ENCODE results near the gene TMEM45B. TPM values are rescaled to one million over a fixed set of nuclear protein-coding genes. Genes with fewer than 3 reads are reported as not detected.
"Not testable (repeated sequence)": the region's sequence is repeated elsewhere in the genome, so short reads cannot be mapped to it uniquely, and the experiment has no call there.

Gene TMEM45B
- total RNA-seq, 2 experiments from 2014 or later: 4.9 to 5.8 TPM

DNA sequence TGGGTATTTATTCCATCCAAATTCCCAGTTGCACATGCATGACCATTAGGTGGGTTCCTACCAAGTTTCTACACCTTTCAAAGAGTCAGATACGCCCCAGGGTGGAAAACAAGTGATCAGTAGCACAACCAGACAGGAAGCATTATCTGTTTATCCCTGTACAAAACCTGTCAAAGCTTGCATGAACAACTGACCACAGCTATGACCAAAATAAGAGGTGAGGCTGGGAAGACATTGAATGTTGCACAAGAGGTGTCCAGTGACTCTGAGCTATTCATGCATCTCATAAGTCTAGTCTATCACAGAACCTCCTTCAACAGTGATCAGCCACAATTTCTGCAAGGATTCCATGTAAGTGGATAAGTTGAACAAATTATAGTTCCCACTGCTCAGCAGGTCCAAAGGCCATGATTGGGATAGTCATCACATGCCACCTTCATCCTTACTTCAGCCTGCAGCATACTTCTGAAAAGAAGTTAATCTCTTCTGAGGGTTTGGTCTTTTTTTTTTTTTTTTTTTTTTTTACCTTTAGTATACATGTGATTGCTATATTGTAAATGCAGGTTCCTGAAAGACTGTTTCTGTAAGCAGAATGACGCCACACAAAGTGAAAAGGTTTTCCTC lies 28.0 kb upstream of the TMEM45B start:
- H3K27me3 Mint-ChIP-seq: no peaks in the 10 kb centered on the region
- H3K27ac Mint-ChIP-seq: no peak overlapping the region
- no peaks in the 10 kb centered on the region for H3K36me3 Mint-ChIP-seq
- ChIA-PET CTCF (interaction anchor here (1.3 kb wide), 1 partner anchor 12 kb away, joined by 3 read pairs; no protein-coding TSS in a partner anchor), POLR2A (no interaction called here)
- H3K9me3 Mint-ChIP-seq: no peaks in the 10 kb centered on the region
- H3K4me1 Mint-ChIP-seq (ENCODE audit: low read depth): peaks cover 23% of the 10 kb centered on the region
- no peak for DNase-seq
- no peak overlapping the region for H3K4me3 Mint-ChIP-seq
- intact Hi-C loops (cut with micrococcal nuclease): loop anchor here (5.0 kb wide), 1 partner anchor 70 kb away; no protein-coding TSS in a partner anchor

GRCh38 chr11:129788278-129788677 lies 27.4 kb upstream of the TMEM45B start:
- DNase-seq: no peak
- Mint-ChIP-seq H3K9me3 (no peaks in the 10 kb centered on the region), H3K4me1 (ENCODE audit: low read depth) (peaks cover 23% of the 10 kb centered on the region), H3K27ac (no peak overlapping the region), H3K4me3 (no peak overlapping the region), H3K36me3 (no peaks in the 10 kb centered on the region), H3K27me3 (no peaks in the 10 kb centered on the region)
- intact Hi-C loops (cut with micrococcal nuclease): loop anchor here (5.0 kb wide), 1 partner anchor 69 kb away; no protein-coding TSS in a partner anchor
- ChIA-PET POLR2A (no interaction called here), CTCF (interaction anchor here (1.3 kb wide), 1 partner anchor 12 kb away, joined by 3 read pairs; no protein-coding TSS in a partner anchor)

DNA sequence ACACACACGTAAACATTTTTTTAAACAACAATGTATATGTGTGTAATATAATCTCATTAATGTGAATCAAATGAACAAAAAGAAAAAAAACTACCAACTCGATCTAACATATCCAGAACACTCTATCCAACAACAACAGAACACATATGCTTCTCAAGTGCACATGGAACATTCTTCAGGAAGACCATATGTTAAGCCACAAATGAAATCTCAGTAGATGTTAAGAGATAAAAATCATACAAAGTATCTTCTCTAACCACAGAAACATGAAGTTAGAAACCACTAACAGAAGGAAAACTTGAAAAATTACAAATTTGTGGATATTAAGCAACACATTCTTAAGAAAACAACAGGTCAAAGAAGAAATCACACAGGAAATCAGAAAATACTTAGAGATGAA lies 25.5 kb upstream of the TMEM45B start:
- intact Hi-C loops (cut with micrococcal nuclease): no loop called here
- CTCF ChIA-PET: interaction anchor here (0.6 kb wide), 1 partner anchor 72 kb away, joined by 3 read pairs; no protein-coding TSS in a partner anchor
- Mint-ChIP-seq H3K36me3 (no peaks in the 10 kb centered on the region), H3K27me3 (no peaks in the 10 kb centered on the region), H3K27ac (no peak overlapping the region), H3K4me1 (ENCODE audit: low read depth) (peaks cover 23% of the 10 kb centered on the region), H3K9me3 (peaks cover under 1% of the 10 kb centered on the region), H3K4me3 (no peak overlapping the region)
- DNase-seq: no peak
- POLR2A ChIA-PET: no interaction called here

DNA sequence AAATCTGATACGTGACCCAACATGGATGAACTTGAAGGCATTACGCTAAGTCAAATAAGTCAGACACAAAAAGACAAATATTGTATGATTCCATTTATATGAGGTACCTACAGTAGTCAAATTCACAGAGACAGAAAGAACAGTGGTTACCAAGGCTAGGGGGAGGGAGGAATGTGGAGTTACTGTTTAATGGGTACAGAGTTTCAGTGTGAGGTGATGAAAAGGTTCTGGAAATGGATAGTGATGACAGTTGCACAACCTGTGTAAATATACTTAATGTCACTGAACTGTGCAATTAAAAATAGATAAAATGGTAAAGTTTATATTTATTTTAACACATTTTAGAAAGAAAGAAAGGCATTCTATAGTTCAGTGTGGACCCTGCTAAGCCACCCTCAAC lies 24.1 kb upstream of the TMEM45B start:
- POLR2A ChIA-PET: no interaction called here
- Mint-ChIP-seq H3K27me3 (no peaks in the 10 kb centered on the region), H3K27ac (no peak overlapping the region)

DNA sequence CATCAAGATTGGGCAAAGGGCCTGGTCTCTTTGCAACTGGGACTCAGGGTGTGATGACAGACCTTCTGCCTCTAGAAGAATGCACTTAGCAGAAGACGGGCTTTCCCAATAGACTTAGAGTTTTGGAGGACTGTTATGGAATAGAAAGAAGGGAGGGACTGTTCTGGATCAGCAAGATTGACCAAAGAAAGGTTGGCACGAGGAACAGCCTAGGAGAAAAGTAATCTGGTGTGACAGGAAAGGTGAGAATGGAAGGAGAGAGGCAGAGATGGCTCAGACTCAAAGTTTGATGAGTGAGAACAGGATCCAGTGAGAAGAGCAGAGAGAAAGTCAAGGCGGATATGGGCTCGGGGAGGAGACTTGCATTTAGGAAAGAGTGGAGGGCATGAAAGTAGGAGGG lies 23.0 kb upstream of the TMEM45B start:
- Mint-ChIP-seq H3K27me3 (no peaks in the 10 kb centered on the region), H3K4me1 (ENCODE audit: low read depth) (peaks cover 20% of the 10 kb centered on the region), H3K4me3 (no peak overlapping the region), H3K27ac (no peak overlapping the region), H3K9me3 (peaks cover 9% of the 10 kb centered on the region), H3K36me3 (peaks cover 8% of the 10 kb centered on the region)
- intact Hi-C loops (cut with micrococcal nuclease): no loop called here
- ChIA-PET POLR2A (no interaction called here), CTCF (no interaction called here)
- DNase-seq: no peak

More for the DNA sequence above, 24.1 kb upstream of the TMEM45B start:
- H3K36me3 Mint-ChIP-seq: peaks cover 8% of the 10 kb centered on the region
- CTCF ChIA-PET: no interaction called here
- peaks cover 9% of the 10 kb centered on the region for H3K9me3 Mint-ChIP-seq
- intact Hi-C loops (cut with micrococcal nuclease): no loop called here
- H3K4me3 Mint-ChIP-seq: no peak overlapping the region
- DNase-seq: no peak
- H3K4me1 Mint-ChIP-seq (ENCODE audit: low read depth): peaks cover 17% of the 10 kb centered on the region

DNA sequence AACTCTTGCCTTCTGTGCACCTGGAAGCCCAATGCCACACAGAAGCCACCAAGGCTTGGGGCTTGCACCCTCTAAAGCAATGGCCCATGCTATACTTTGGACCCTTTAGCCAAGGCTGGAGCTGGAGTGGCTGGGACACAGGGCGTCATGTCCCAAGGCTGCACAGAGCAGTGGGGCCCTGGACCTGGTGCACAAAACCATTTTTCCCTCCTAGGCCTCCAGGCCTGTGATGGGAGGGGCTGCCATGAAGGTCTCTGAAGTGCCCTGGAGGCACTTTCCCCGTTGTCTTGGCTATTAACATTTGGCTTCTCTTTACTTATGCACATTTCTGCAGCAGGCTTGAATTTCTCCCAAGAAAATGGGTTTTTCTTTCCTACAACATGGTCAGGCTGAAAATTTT lies 20.6 kb upstream of the TMEM45B start:
- no peak overlapping the region for H3K27ac Mint-ChIP-seq
- H3K36me3 Mint-ChIP-seq: peaks cover 16% of the 10 kb centered on the region
- no peak for DNase-seq
- peaks cover 29% of the 10 kb centered on the region for H3K4me1 Mint-ChIP-seq (ENCODE audit: low read depth)
- ChIA-PET POLR2A (no interaction called here), CTCF (no interaction called here)
- peaks cover 23% of the 10 kb centered on the region for H3K9me3 Mint-ChIP-seq
- no peaks in the 10 kb centered on the region for H3K27me3 Mint-ChIP-seq
- no peak overlapping the region for H3K4me3 Mint-ChIP-seq
- intact Hi-C loops (cut with micrococcal nuclease): no loop called here

- Mint-ChIP-seq H3K4me1 (ENCODE audit: low read depth) (peaks cover 33% of the 10 kb centered on the region), H3K9me3 (peaks cover 24% of the 10 kb centered on the region), H3K36me3 (peaks cover 24% of the 10 kb centered on the region), H3K27ac (no peak overlapping the region), H3K4me3 (no peak overlapping the region), H3K27me3 (no peaks in the 10 kb centered on the region)
- intact Hi-C loops (cut with micrococcal nuclease): no loop called here
- ChIA-PET POLR2A (no interaction called here), CTCF (no interaction called here)
- DNase-seq: no peak
Measured at GRCh38 chr11:129798212-129798611, 17.4 kb upstream of the TMEM45B start.

DNA sequence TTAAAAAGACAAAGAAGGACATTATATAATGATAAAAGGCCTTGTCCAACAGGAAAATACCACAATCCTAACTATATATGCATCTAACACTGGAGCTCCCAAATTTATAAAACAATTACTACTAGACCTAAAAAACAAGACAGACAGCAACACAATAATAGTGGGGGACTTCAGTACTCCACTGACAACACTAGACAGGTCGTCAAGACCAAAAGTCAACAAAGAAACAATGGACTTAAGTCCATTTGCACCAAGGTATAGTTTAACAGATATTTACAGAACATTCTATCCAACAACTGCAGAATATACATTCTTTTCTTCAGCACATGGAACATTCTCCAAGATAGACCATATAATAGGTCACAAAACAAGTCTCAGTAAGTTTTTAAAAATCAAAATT lies 15.5 kb upstream of the TMEM45B start:
- intact Hi-C loops (cut with micrococcal nuclease): loop anchor here (10.0 kb wide), 1 partner anchor 155 kb away; no protein-coding TSS in a partner anchor
- POLR2A ChIA-PET, H3K27ac Mint-ChIP-seq, H3K27me3 Mint-ChIP-seq, DNase-seq, H3K4me3 Mint-ChIP-seq: not testable (repeated sequence)
- peaks cover 25% of the 10 kb centered on the region for H3K9me3 Mint-ChIP-seq
- peaks cover 28% of the 10 kb centered on the region for H3K36me3 Mint-ChIP-seq
- CTCF ChIA-PET: interaction anchor here (0.9 to 1.1 kb wide), 2 partner anchors 12 to 15 kb away, joined by 3 read pairs; no protein-coding TSS in a partner anchor
- H3K4me1 Mint-ChIP-seq (ENCODE audit: low read depth): peaks cover 53% of the 10 kb centered on the region

DNA sequence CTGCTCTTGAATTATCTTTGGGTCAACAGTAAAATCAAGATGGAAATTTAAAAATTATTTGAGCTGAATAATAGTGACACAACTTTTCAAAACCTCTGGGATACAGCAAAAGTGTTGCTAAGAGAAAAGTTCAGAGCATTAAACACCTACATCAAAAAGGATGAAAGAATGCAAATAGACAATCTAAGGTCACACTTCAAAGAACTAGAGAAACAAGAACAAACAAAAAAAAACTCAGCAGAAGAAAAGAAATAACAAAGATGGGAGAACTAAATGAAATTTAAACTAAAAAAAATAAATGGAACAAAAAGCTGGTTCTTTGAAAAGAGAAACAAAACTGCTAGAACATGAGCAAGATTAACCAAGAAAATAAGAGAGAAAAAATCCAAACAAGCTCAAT lies 15.0 kb upstream of the TMEM45B start:
- CTCF ChIA-PET: interaction anchor here (0.7 to 1.1 kb wide), 3 partner anchors 15 to 473 kb away, joined by 3 to 4 read pairs (median 3); no protein-coding TSS in a partner anchor
- H3K36me3 Mint-ChIP-seq: peaks cover 25% of the 10 kb centered on the region

GRCh38 chr11:129803533-129803932 lies 12.1 kb upstream of the TMEM45B start:
- peaks cover 18% of the 10 kb centered on the region for H3K9me3 Mint-ChIP-seq
- intact Hi-C loops (cut with micrococcal nuclease): loop anchor here (10.0 kb wide), 1 partner anchor 159 kb away; no protein-coding TSS in a partner anchor
- H3K4me3 Mint-ChIP-seq: no peak overlapping the region
- peaks cover 22% of the 10 kb centered on the region for H3K36me3 Mint-ChIP-seq
- H3K27ac Mint-ChIP-seq: peak overlapping the region; percentile 57
- H3K27me3 Mint-ChIP-seq: no peaks in the 10 kb centered on the region
- DNase-seq: no peak
- H3K4me1 Mint-ChIP-seq (ENCODE audit: low read depth): peaks cover 63% of the 10 kb centered on the region
- POLR2A ChIA-PET: no interaction called here
- CTCF ChIA-PET: interaction anchor here (1.2 kb wide), 2 partner anchors 71 to 329 kb away, joined by 3 read pairs; no protein-coding TSS in a partner anchor

More for the DNA sequence above, 15.0 kb upstream of the TMEM45B start:
- no peak for DNase-seq
- H3K9me3 Mint-ChIP-seq: peaks cover 21% of the 10 kb centered on the region
- POLR2A ChIA-PET: no interaction called here
- peaks cover 58% of the 10 kb centered on the region for H3K4me1 Mint-ChIP-seq (ENCODE audit: low read depth)
- no peaks in the 10 kb centered on the region for H3K27me3 Mint-ChIP-seq
- H3K4me3 Mint-ChIP-seq: no peak overlapping the region
- H3K27ac Mint-ChIP-seq: no peak overlapping the region
- intact Hi-C loops (cut with micrococcal nuclease): loop anchor here (10.0 kb wide), 1 partner anchor 156 kb away; no protein-coding TSS in a partner anchor

DNA sequence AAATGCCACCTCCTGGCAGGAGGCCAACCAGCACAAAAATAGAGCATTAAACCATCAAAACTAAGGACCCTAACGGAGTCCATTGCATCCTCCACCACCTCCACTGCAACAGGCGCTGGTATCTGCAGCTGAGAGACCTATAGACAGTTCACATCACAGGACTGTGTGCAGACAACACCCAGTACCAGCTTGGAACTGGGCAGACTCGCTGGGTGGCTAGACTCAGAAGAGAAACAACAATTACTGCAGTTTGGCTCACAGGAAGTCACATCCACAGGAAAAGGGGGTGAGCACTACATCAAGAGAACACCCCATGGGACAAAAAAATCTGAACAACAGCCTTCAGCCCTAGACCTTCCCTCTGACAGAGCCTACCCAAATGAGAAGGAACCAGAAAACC lies 11.6 kb upstream of the TMEM45B start:
- CTCF ChIA-PET: interaction anchor here (1.2 kb wide), 2 partner anchors 70 to 328 kb away, joined by 3 read pairs; no protein-coding TSS in a partner anchor
- Mint-ChIP-seq H3K36me3 (peaks cover 22% of the 10 kb centered on the region), H3K27ac (peak overlapping the region; percentile 57), H3K9me3 (peaks cover 15% of the 10 kb centered on the region), H3K27me3 (no peaks in the 10 kb centered on the region), H3K4me3 (no peak overlapping the region), H3K4me1 (ENCODE audit: low read depth) (peaks cover 58% of the 10 kb centered on the region)
- intact Hi-C loops (cut with micrococcal nuclease): loop anchor here (10.0 kb wide), 1 partner anchor 159 kb away; no protein-coding TSS in a partner anchor
- peak; percentile 39 for DNase-seq
- POLR2A ChIA-PET: no interaction called here

DNA sequence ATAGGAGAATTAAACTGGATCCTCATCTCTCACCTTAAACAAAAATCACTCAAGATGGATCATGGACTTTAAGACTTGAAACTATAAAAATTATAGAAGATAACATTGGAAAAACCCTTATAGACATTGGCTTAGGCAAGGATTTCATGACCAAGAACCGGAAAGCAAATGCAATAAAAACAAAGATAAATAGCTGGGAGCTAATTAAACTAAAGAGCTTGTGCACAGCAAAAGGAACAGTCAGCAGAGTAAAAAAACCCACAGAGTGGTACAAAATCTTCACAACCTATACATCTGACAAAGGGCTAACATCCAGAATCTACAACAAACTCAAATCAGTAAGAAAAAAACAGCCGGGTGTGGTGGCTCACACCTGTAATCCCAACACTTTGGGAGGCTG lies 7.4 kb upstream of the TMEM45B start:
- H3K27me3 Mint-ChIP-seq, H3K27ac Mint-ChIP-seq, DNase-seq, H3K4me3 Mint-ChIP-seq, POLR2A ChIA-PET, CTCF ChIA-PET: not testable (repeated sequence)
- H3K36me3 Mint-ChIP-seq: peaks cover 12% of the 10 kb centered on the region
- H3K9me3 Mint-ChIP-seq: peaks cover 16% of the 10 kb centered on the region
- intact Hi-C loops (cut with micrococcal nuclease): loop anchor here (10.0 kb wide), 1 partner anchor 163 kb away; no protein-coding TSS in a partner anchor
- peaks cover 56% of the 10 kb centered on the region for H3K4me1 Mint-ChIP-seq (ENCODE audit: low read depth)
